Vagina (tissue), 2 donors: Measurements from ENCODE around the gene ATP5PD. TPM values are rescaled to one million over a fixed set of nuclear protein-coding genes. Genes with fewer than 3 reads are reported as not detected.
"Not testable (repeated sequence)": the region's sequence is repeated elsewhere in the genome, so short reads cannot be mapped to it uniquely, and the experiment has no call there.

Experiments used
- DNase-seq, 2 donors: peaks; one replicate each; pipeline ENCODE4 v3.0.0-alpha.2; 2017; ENCODE audit errors: extremely low spot score in 2 of 2
- H3K27ac ChIP-seq: fragments of 200-600 bp; sonication (generic); one replicate; pipeline ENCODE4 v1.5.1; 2019
- H3K27me3 ChIP-seq: fragments of 200-600 bp; sonication (generic); one replicate; pipeline ENCODE4 v1.5.1; 2019
- H3K36me3 ChIP-seq, 2 donors: fragments of 200-600 bp; sonication (generic); one replicate each; pipeline ENCODE4 v1.5.1; 2017 to 2019
- H3K4me1 ChIP-seq: fragments of 200-600 bp; sonication (generic); one replicate; pipeline ENCODE4 v1.5.1; 2019
- H3K4me3 ChIP-seq, 2 donors: fragments of 200-600 bp; sonication (generic); 1 replicate in 1 of 2; 2 replicates in 1 of 2; pipeline ENCODE4 v1.5.1; 2016 to 2019
- H3K9me3 ChIP-seq: fragments of 200-600 bp; sonication (generic); one replicate; pipeline ENCODE4 v1.5.1; 2019
- POLR2A ChIP-seq, 2 donors: fragments of 450-650 bp; IDR thresholded peaks; one replicate each; pipeline ENCODE4 v1.6.1; 2017; ENCODE audit warnings: antibody characterized with exemption in 2 of 2, mild to moderate bottlenecking in 2 of 2, moderate library complexity in 2 of 2
- POLR2AphosphoS5 ChIP-seq, 2 donors: sonication (generic); formaldehyde crosslinking; IDR thresholded peaks; one replicate each; pipeline ENCODE4 v1.9.0; 2017; ENCODE audit warnings: antibody characterized with exemption in 2 of 2, mild to moderate bottlenecking in 2 of 2, low read depth in 1 of 2; ENCODE audit not compliant: insufficient read depth in 1 of 2
- intact Hi-C: fragments of 100-400 bp; cut with DNase I; formaldehyde crosslinking; loops from one replicate; pipeline ENCODE4 v1.15.1; 2023
- total RNA-seq: library from RNA; depleted of rRNA; stranded (reverse); fragments of >200 nt; gene quantifications from one replicate; pipeline ENCODE4 v1.2.3, GENCODE V29; 2016
- TF ChIP-seq, protein P1 (sequence below), 3 experiments: fragments of 450-650 bp in 2 of 3; fragments of 200-600 bp in 1 of 3; sonication (generic) in 1 of 3; IDR thresholded peaks; one replicate each; pipeline ENCODE4 v1.5.1; 2017 to 2019; ENCODE audit warnings: antibody characterized with exemption in 3 of 3, mild to moderate bottlenecking in 2 of 3, moderate library complexity in 2 of 3

The ATP5PD gene
- total RNA-seq, 1 donor from 2014 or later, result 149 TPM

DNA sequence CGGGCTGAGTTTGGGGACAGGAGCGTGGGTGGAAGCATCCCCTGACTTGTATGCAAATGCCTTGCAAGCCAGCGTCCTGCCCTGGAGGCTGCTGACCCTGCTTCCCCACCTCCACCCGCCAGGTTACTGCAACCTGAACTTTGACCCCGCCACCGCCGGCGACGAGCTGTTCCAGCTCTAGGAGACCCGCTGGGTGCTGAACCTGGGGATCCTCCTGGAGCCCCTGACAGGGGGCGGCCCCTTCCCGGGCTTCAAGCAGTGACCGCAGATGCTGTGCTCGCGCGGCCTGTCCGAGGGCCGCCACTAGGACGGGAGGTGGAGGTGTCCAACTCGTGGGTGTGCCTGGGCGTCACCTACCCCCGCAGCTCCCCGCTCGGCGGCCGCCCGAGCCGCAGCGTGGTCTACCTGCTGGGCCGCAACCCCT lies 30.3 kb upstream of the ATP5PD start:
- no peaks in the 10 kb centered on the region for H3K36me3 ChIP-seq
- H3K27ac ChIP-seq, result peak overlapping the region; percentile 72
- H3K4me1 ChIP-seq, result peaks cover 37% of the 10 kb centered on the region
- intact Hi-C loops, result loop anchor here (10.0 kb wide), 1 partner anchor 48 kb away; no protein-coding TSS in a partner anchor
- DNase-seq, result no peak
- no peaks in the 10 kb centered on the region for H3K9me3 ChIP-seq
- H3K27me3 ChIP-seq, result no peaks in the 10 kb centered on the region
- no peak for TF ChIP-seq POLR2AphosphoS5 (IDR thresholded peaks at IDR 0.05; ENCODE audit: insufficient read depth in 1 of 2, low read depth in 1 of 2)
- TF ChIP-seq, protein P1, sequence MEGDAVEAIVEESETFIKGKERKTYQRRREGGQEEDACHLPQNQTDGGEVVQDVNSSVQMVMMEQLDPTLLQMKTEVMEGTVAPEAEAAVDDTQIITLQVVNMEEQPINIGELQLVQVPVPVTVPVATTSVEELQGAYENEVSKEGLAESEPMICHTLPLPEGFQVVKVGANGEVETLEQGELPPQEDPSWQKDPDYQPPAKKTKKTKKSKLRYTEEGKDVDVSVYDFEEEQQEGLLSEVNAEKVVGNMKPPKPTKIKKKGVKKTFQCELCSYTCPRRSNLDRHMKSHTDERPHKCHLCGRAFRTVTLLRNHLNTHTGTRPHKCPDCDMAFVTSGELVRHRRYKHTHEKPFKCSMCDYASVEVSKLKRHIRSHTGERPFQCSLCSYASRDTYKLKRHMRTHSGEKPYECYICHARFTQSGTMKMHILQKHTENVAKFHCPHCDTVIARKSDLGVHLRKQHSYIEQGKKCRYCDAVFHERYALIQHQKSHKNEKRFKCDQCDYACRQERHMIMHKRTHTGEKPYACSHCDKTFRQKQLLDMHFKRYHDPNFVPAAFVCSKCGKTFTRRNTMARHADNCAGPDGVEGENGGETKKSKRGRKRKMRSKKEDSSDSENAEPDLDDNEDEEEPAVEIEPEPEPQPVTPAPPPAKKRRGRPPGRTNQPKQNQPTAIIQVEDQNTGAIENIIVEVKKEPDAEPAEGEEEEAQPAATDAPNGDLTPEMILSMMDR (IDR thresholded peaks at IDR 0.05), result no peak
- TF ChIP-seq POLR2A (IDR thresholded peaks at IDR 0.05), result no peak
- peak overlapping the region; percentile 46 to 48 for H3K4me3 ChIP-seq

GRCh38 chr17:75075597-75076336 lies 29.0 kb upstream of the ATP5PD start:
- Histone ChIP-seq H3K4me1 (peaks cover 37% of the 10 kb centered on the region), H3K36me3 (no peaks in the 10 kb centered on the region), H3K9me3 (no peaks in the 10 kb centered on the region), H3K27ac (no peak overlapping the region), H3K4me3 (no peak overlapping the region), H3K27me3 (no peaks in the 10 kb centered on the region)
- intact Hi-C loops, result loop anchor here (10.0 kb wide), 1 partner anchor 49 kb away; no protein-coding TSS in a partner anchor
- DNase-seq, result no peak
- no peak for TF ChIP-seq POLR2A (IDR thresholded peaks at IDR 0.05)
- TF ChIP-seq, protein P1 (IDR thresholded peaks at IDR 0.05), result no peak
- TF ChIP-seq POLR2AphosphoS5 (IDR thresholded peaks at IDR 0.05; ENCODE audit: insufficient read depth in 1 of 2, low read depth in 1 of 2), result no peak

- intact Hi-C loops, result loop anchor here (10.0 kb wide), 1 partner anchor 50 kb away; no protein-coding TSS in a partner anchor
- TF ChIP-seq POLR2A (IDR thresholded peaks at IDR 0.05), result no peak
- TF ChIP-seq, protein P1 (IDR thresholded peaks at IDR 0.05), result no peak
- no peak for TF ChIP-seq POLR2AphosphoS5 (IDR thresholded peaks at IDR 0.05; ENCODE audit: insufficient read depth in 1 of 2, low read depth in 1 of 2)
Observed at GRCh38 chr17:75074532-75074931, 27.8 kb upstream of the ATP5PD start.

GRCh38 chr17:75073618-75074047 lies 26.9 kb upstream of the ATP5PD start:
- intact Hi-C loops, result loop anchor here (10.0 kb wide), 1 partner anchor 51 kb away; no protein-coding TSS in a partner anchor
- no peaks in the 10 kb centered on the region for H3K9me3 ChIP-seq
- H3K4me3 ChIP-seq, result no peak overlapping the region
- DNase-seq, result no peak
- no peak overlapping the region for H3K27ac ChIP-seq
- TF ChIP-seq POLR2A (IDR thresholded peaks at IDR 0.05) (no peak), POLR2AphosphoS5 (IDR thresholded peaks at IDR 0.05; ENCODE audit: insufficient read depth in 1 of 2, low read depth in 1 of 2) (peak; percentile 37 to 60)
- H3K4me1 ChIP-seq, result peaks cover 23% of the 10 kb centered on the region
- no peaks in the 10 kb centered on the region for H3K36me3 ChIP-seq
- H3K27me3 ChIP-seq, result no peaks in the 10 kb centered on the region

More at GRCh38 chr17:75074532-75074931, 27.8 kb upstream of the ATP5PD start:
- H3K27ac ChIP-seq, result no peak overlapping the region
- no peak overlapping the region for H3K4me3 ChIP-seq
- H3K9me3 ChIP-seq, result no peaks in the 10 kb centered on the region
- DNase-seq, result no peak
- H3K27me3 ChIP-seq, result no peaks in the 10 kb centered on the region
- peaks cover 32% of the 10 kb centered on the region for H3K4me1 ChIP-seq
- no peaks in the 10 kb centered on the region for H3K36me3 ChIP-seq

DNA sequence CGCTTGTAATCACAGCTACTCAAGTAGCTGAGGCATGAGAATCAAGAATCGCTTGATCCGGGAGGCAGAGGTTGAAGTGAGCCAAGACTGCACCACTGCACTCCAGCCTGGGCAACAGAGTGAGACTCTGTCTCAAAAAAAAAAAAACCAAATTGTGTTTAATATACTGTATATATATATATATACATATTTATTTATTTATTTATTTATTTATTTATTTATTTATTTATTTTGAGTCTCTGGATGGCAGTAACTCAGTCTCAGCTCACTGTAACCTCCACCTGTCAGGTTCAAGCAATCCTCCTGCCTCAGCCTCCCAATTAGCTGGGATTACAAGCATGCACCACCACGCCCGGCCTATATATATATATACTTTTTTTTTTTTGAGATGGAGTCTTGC lies 26.1 kb upstream of the ATP5PD start:
- H3K36me3 ChIP-seq, H3K27me3 ChIP-seq, H3K27ac ChIP-seq: not testable (repeated sequence)

DNA sequence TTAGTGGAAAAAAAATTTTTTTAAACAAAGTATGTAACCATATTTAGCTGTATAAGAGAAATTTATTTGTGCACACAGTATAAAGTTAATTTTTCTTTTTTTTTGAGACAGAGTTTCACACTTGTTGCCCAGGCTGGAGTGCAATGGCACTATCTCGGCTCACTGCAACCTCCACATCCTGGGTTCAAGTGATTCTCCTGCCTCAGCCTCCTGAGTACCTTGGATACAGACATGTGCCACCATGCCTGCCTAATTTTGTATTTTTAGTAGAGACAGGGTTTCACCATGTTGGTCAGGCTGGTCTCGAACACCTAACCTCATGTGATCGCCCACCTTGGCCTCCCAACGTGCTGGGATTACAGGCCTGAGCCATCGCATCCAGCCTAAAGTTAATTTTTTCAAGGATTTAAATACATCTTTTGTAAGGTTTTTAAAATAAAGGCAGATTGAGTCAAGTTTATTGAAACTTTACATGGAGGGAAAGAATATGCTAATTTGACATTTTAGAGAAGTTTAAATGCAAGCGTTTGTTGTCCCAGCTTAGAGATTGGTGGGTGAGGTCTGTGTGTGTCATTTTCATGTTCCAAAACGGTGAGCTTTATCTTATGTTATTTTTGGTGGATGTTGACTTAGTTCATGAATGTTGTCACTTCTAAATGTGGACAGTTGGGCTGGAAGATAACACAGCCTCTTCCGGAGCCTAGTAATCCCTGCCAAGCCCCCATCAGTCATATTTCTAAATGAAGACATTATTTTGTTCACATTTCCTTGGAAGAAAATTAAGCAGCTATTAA lies 24.9 kb upstream of the ATP5PD start:
- DNase-seq, H3K27me3 ChIP-seq, H3K4me3 ChIP-seq, H3K27ac ChIP-seq, H3K4me1 ChIP-seq, H3K36me3 ChIP-seq, H3K9me3 ChIP-seq: not testable (repeated sequence)
- intact Hi-C loops, result loop anchor here (10.0 kb wide), 1 partner anchor 53 kb away; no protein-coding TSS in a partner anchor

More for the DNA sequence above, 26.1 kb upstream of the ATP5PD start:
- peaks cover 18% of the 10 kb centered on the region for H3K4me1 ChIP-seq
- DNase-seq, H3K9me3 ChIP-seq, H3K4me3 ChIP-seq: not testable (repeated sequence)
- intact Hi-C loops, result loop anchor here (10.0 kb wide), 1 partner anchor 52 kb away; no protein-coding TSS in a partner anchor
